Smooth muscle cell (in vitro differentiated cells): ENCODE results near the gene ADCY5. TPM values are rescaled to one million over a fixed set of nuclear protein-coding genes. Genes with fewer than 3 reads are reported as not detected.

Experiments
- DNase-seq: peaks from one replicate; lab custom pipeline; 2025; ENCODE audit not compliant: unreplicated experiment; lab: John Stamatoyannopoulos, UW
- H2AFZ ChIP-seq: fragments of 200-600 bp; sonication (generic); 2 replicates; pipeline ENCODE4 v1.6.0; 2016; ENCODE audit warnings: antibody characterized with exemption, low read depth, mild to moderate bottlenecking
- H3F3A ChIP-seq: fragments of 200-600 bp; sonication (generic); 2 replicates; pipeline ENCODE4 v1.6.0; 2017; ENCODE audit warnings: antibody characterized with exemption, low read depth
- H3K27ac ChIP-seq: fragments of 200-600 bp; sonication (generic); 2 replicates; pipeline ENCODE4 v1.5.1; 2016; ENCODE audit warnings: low read depth, mild to moderate bottlenecking
- H3K27me3 ChIP-seq: fragments of 200-600 bp; sonication (generic); 2 replicates; pipeline ENCODE4 v1.6.1; 2016; ENCODE audit warnings: low read depth, mild to moderate bottlenecking
- H3K36me3 ChIP-seq: fragments of 200-600 bp; sonication (generic); 2 replicates; pipeline ENCODE4 v1.5.1; 2016; ENCODE audit warnings: low read depth
- H3K4me1 ChIP-seq: fragments of 200-600 bp; sonication (generic); 2 replicates; pipeline ENCODE4 v1.5.1; 2016; ENCODE audit warnings: low read depth
- H3K4me2 ChIP-seq: fragments of 200-600 bp; sonication (generic); 2 replicates; pipeline ENCODE4 v1.6.0; 2016; ENCODE audit warnings: mild to moderate bottlenecking
- H3K4me3 ChIP-seq: fragments of 200-600 bp; sonication (generic); 2 replicates; pipeline ENCODE4 v1.5.1; 2016; ENCODE audit warnings: mild to moderate bottlenecking
- H3K79me2 ChIP-seq: fragments of 200-600 bp; sonication (generic); 2 replicates; pipeline ENCODE4 v1.6.0; 2016; ENCODE audit warnings: low read depth, mild to moderate bottlenecking
- H3K9ac ChIP-seq: fragments of 200-600 bp; sonication (generic); 2 replicates; pipeline ENCODE4 v1.6.0; 2016; ENCODE audit warnings: low read depth
- H3K9me3 ChIP-seq: fragments of 200-600 bp; sonication (generic); replicated peaks from 2 replicates; pipeline ENCODE4 v1.5.1; 2016; ENCODE audit warnings: low read depth
- H4K20me1 ChIP-seq: fragments of 200-600 bp; sonication (generic); 2 replicates; pipeline ENCODE4 v1.6.0; 2016; ENCODE audit warnings: low read depth
- WGBS: methylation state at CpG from one replicate; pipeline ENCODE4 v1.1.7; 2016; ENCODE audit warnings: low lambda C conversion rate; 5-methylcytosine and 5-hydroxymethylcytosine counted together
- polyA plus RNA-seq: library from polyadenylated mRNA; unstranded; fragments of >200 nt; fragmentation: Nextera tagmentation; extraction: Ambion mirVana; gene quantifications from 2 replicates; pipeline ENCODE4 v1.2.1, GENCODE V29; 2016
- total RNA-seq: library from RNA; depleted of rRNA; stranded (reverse); fragments of >200 nt; gene quantifications from 2 replicates; pipeline ENCODE4 v1.2.3, GENCODE V29; 2014
- TF ChIP-seq, protein P1 (sequence below): fragments of 200-600 bp; sonication (generic); IDR thresholded peaks from 2 replicates; pipeline ENCODE4 v1.5.1; 2017; ENCODE audit warnings: borderline replicate concordance, mild to moderate bottlenecking, antibody characterized with exemption; ENCODE audit not compliant: insufficient read depth, poor library complexity, severe bottlenecking

Gene ADCY5
- total and polyA plus RNA-seq, 2 experiments from 2014 or later = 0.50 to 0.58 TPM

DNA sequence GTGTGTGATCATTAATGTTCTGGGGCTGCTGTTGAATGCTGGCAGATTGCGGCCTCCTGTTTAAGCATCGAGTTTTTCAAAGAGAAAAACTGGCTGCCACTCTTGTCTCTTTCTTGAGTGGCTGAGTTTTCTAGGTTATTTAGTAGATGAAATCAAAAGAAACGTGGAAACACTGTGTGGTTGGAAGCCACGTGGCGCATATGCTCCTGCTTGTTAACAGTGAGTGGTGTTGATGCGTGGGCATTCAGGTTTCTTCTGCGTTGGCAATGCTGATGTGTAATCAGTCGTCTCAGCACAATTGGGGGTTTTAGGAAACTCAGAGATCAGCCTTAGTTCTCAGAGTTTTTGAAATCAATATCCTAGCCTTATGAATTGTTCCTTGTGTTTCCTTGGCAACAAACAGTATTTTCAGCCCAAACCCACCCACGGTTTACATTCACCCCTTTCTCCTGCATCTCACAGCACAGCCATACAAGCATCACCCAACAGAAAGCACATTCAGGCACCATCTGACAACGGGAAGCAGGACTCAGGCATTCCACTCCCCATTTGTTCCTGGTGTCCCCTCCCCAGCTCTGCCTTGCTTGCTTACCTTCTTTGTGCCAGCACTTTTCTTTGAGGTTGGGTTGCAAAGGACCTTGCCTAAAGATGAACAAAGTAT, 172.4 kb downstream of the ADCY5 start:
- TF ChIP-seq, protein P1, sequence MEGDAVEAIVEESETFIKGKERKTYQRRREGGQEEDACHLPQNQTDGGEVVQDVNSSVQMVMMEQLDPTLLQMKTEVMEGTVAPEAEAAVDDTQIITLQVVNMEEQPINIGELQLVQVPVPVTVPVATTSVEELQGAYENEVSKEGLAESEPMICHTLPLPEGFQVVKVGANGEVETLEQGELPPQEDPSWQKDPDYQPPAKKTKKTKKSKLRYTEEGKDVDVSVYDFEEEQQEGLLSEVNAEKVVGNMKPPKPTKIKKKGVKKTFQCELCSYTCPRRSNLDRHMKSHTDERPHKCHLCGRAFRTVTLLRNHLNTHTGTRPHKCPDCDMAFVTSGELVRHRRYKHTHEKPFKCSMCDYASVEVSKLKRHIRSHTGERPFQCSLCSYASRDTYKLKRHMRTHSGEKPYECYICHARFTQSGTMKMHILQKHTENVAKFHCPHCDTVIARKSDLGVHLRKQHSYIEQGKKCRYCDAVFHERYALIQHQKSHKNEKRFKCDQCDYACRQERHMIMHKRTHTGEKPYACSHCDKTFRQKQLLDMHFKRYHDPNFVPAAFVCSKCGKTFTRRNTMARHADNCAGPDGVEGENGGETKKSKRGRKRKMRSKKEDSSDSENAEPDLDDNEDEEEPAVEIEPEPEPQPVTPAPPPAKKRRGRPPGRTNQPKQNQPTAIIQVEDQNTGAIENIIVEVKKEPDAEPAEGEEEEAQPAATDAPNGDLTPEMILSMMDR = no peak
- 92% methylated on average over 10 of the region's 10 CpGs for WGBS
- no peak for DNase-seq

DNA sequence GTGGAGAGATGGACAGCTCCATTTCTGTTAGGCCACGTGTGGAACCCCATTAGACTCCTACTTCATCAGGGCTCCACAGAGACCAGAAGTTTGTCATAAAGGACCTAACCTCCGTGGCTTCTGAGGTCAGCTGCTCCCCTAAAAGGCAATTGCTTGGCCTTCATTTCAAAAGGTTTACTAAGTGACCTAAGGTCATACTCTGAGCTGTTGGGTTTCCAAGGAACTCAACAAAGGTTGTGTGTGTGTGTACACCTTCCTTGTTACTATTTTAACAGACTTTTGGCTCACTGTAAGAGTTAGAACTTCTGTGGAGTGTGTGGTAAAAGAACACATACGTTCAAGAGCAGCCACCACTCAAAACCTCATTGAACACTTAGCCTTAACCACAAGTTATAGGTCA, 173.2 kb downstream of the ADCY5 start:
- TF ChIP-seq, protein P1 = no peak
- Histone ChIP-seq H2AFZ (no peak overlapping the region), H3K79me2 (no peaks in the 10 kb centered on the region), H4K20me1 (peaks cover 6% of the 10 kb centered on the region), H3K4me3 (no peak overlapping the region), H3K27me3 (no peaks in the 10 kb centered on the region), H3K9me3 (no peaks in the 10 kb centered on the region), H3K36me3 (no peaks in the 10 kb centered on the region), H3K4me1 (peaks cover 12% of the 10 kb centered on the region), H3K27ac (no peak overlapping the region), H3K4me2 (no peak overlapping the region), H3F3A (peaks cover 17% of the 10 kb centered on the region), H3K9ac (no peak overlapping the region)
- WGBS = 78% methylated on average over 3 of the region's 3 CpGs
- DNase-seq = no peak

More for the DNA sequence above, 172.4 kb downstream of the ADCY5 start:
- no peak overlapping the region for H3K4me2 ChIP-seq
- no peaks in the 10 kb centered on the region for H3K79me2 ChIP-seq
- peaks cover 17% of the 10 kb centered on the region for H3F3A ChIP-seq
- no peak overlapping the region for H3K27ac ChIP-seq
- peaks cover 6% of the 10 kb centered on the region for H4K20me1 ChIP-seq
- H2AFZ ChIP-seq = no peak overlapping the region
- no peaks in the 10 kb centered on the region for H3K9me3 ChIP-seq
- H3K36me3 ChIP-seq = no peaks in the 10 kb centered on the region
- H3K4me1 ChIP-seq = peaks cover 12% of the 10 kb centered on the region
- H3K4me3 ChIP-seq = no peak overlapping the region
- H3K27me3 ChIP-seq = no peaks in the 10 kb centered on the region
- H3K9ac ChIP-seq = no peak overlapping the region

DNA sequence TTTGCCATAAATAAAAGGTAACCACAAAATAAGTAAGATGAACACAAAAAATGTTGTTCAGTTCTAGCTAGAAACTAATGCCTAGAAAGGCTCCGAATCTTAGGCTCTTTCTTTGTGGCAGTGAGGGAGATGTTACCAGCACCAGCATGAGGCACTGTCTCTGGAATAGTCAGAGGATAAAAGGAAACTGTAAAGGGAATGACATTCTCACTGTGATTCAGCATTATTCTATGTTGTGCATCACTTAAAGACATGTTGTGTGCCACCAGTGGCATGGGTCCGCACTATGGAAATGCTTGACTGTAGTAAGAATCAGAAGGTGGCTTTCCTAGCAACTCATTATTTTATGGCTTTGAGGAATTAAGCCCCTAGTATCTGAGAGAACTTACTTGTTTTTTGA, 176.3 kb downstream of the ADCY5 start:
- Histone ChIP-seq H3K4me3 (no peak overlapping the region), H3K4me2 (peak overlapping the region; percentile 21), H2AFZ (no peak overlapping the region), H3K4me1 (peaks cover 12% of the 10 kb centered on the region), H3K27ac (peak overlapping the region; percentile 90), H3K36me3 (no peaks in the 10 kb centered on the region), H3K9ac (peak overlapping the region; percentile 52), H4K20me1 (peaks cover 6% of the 10 kb centered on the region), H3K9me3 (no peaks in the 10 kb centered on the region), H3K79me2 (no peaks in the 10 kb centered on the region), H3F3A (peaks cover 17% of the 10 kb centered on the region), H3K27me3 (no peaks in the 10 kb centered on the region)
- DNase-seq = no peak
- WGBS = 89% methylated on average over 2 of the region's 2 CpGs
- TF ChIP-seq, protein P1 = no peak
